Spleen (tissue), 7 donors: ENCODE data around the gene CCNT2.

Experiments
- CTCF ChIP-seq, 11 experiments: fragments of 200-600 bp in 7 of 11; fragments of 450-650 bp in 4 of 11; sonication (generic) in 4 of 11; IDR thresholded peaks in 8 of 11; conservative IDR thresholded peaks in 3 of 11; 1 replicate in 7 of 11; 2 replicates in 4 of 11; pipeline versions ENCODE4 v1.4.0 to v1.8.0; 2016 to 2021; ENCODE audit warnings: antibody characterized with exemption in 11 of 11, inconsistent platforms in 4 of 11, mild to moderate bottlenecking in 1 of 11
- POLR2A ChIP-seq, 3 donors: fragments of 450-650 bp; IDR thresholded peaks; one replicate each; pipeline ENCODE4 v1.5.1; 2017; ENCODE audit warnings: antibody characterized with exemption in 3 of 3, mild to moderate bottlenecking in 1 of 3
- POLR2AphosphoS5 ChIP-seq, 3 donors: sonication (generic); formaldehyde crosslinking; IDR thresholded peaks; one replicate each; pipeline ENCODE4 v1.5.1; 2017; ENCODE audit warnings: antibody characterized with exemption in 3 of 3
- donor health status: DM: no; HTN: no; CAD: no; lungs with moderate emphysema.
- donor health status: DM: no; HTN: no; CAD: no.
- donor health status: DM: no; HTN: no; CAD: no.

DNA sequence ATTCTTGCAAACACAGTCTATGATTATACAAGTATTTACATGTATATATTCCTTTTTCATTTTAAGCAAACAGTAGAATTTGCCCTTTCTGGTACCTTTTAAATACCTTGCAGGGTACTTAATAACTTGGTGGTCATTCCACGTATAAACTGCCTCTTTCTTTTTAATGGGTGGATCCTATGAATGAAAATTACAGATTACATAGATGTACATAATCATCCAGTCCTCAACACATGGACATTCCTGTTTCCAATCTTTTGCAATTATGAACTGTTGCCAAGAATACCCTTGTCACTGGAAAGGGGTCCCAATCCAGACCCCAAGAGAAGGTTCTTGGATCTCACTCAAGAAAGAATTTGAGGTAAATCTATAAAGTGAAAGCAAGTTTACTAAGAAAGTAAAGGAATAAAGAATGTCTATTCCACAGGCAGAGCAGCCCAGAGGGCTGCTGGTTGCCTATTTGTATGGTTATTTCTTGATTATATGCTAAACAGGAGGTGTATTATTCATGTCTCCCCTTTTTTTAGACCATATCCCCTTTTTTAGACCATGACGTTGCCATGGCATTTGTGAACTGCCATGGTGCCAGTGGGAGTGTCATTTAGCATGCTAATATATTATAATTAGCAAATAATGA is 7.7 kb upstream of the CCNT2 start:
- no peak for TF ChIP-seq CTCF (IDR thresholded peaks at IDR 0.05 in 8 of 11, conservative IDR thresholded peaks at IDR 0.05 in 3 of 11)
- no peak for TF ChIP-seq POLR2A (IDR thresholded peaks at IDR 0.05)
- no peak for TF ChIP-seq POLR2AphosphoS5 (IDR thresholded peaks at IDR 0.05)
